Activated naive CD4-positive, alpha-beta T cell treated with anti-CD3 and anti-CD28 coated beads, Interleukin-2, amount 50 U/mL, for 72 hours (primary cell): ENCODE results near the gene SNX21. TPM values are rescaled to one million over a fixed set of nuclear protein-coding genes. Genes with fewer than 3 reads are reported as not detected.
"Not testable (repeated sequence)": the region's sequence is repeated elsewhere in the genome, so short reads cannot be mapped to it uniquely, and the experiment has no call there.

Experiments used
- ATAC-seq, 2 donors: fragments of 150-1000 bp; cut with Tn5 transposase; 2 replicates each; pipeline ENCODE4 v1.10.0; 2021; ENCODE audit warnings: mild to moderate bottlenecking in 2 of 2, moderate library complexity in 2 of 2
- DNase-seq, 2 donors: peaks; one replicate each; pipeline ENCODE4 v3.0.0; 2021 to 2022; ENCODE audit warnings: low spot score in 2 of 2
- H3K27ac Mint-ChIP-seq, 2 donors: one replicate each; pipeline ENCODE4 v1.8.0; 2022; ENCODE audit warnings: mild to moderate bottlenecking in 2 of 2, mixed read lengths in 2 of 2
- H3K36me3 Mint-ChIP-seq, 2 donors: one replicate each; pipeline ENCODE4 v1.8.0; 2022; ENCODE audit warnings: mixed read lengths in 2 of 2
- H3K9me3 Mint-ChIP-seq, 2 donors: one replicate each; pipeline ENCODE4 v1.8.0; 2022; ENCODE audit warnings: mixed read lengths in 2 of 2
- total RNA-seq, 2 donors: library from RNA; stranded (reverse); gene quantifications; one replicate each; pipeline ENCODE4 v1.2.3, GENCODE V29; 2022

SNX21 gene
- total RNA-seq, 2 donors from 2014 or later, result 2.1 to 2.5 TPM

- DNase-seq (no peak), ATAC-seq (no peak)
- Mint-ChIP-seq H3K27ac (peak overlapping the region in 1 of 2 donors; percentile 57), H3K9me3 (no peaks in the 10 kb centered on the region), H3K36me3 (peaks cover 19 to 27% of the 10 kb centered on the region in 2 donors)
Measured at GRCh38 chr20:45817376-45818194, 16.0 kb upstream of the SNX21 start.

- ATAC-seq, result no peak
- H3K27ac Mint-ChIP-seq, result no peak overlapping the region
Measured at GRCh38 chr20:45818239-45818638, 15.4 kb upstream of the SNX21 start.

DNA sequence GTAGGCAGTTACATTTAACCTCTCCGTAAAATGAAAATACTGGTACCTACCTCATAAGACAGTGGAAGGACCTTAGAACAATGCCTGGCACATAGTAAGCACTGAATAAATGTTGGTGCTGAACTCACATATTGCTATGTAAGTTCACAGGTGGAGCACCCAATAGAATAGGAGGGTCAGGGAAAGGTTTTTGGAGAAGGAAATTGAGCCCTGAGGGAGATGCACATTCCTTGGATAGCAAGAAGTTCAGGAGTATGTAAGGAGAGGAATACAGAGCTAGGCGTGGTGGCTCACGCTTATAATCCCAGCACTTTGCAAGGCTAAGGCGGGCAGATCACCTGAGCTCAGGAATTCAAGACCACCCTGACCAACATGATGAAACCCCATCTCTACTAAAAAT lies 14.1 kb upstream of the SNX21 start:
- Mint-ChIP-seq H3K36me3 (peaks cover 7 to 22% of the 10 kb centered on the region in 2 donors), H3K9me3 (no peaks in the 10 kb centered on the region), H3K27ac (no peak overlapping the region)
- no peak for ATAC-seq
- no peak for DNase-seq

More at GRCh38 chr20:45818239-45818638, 15.4 kb upstream of the SNX21 start:
- no peaks in the 10 kb centered on the region for H3K9me3 Mint-ChIP-seq
- peaks cover 12 to 20% of the 10 kb centered on the region in 2 donors for H3K36me3 Mint-ChIP-seq
- no peak for DNase-seq

DNA sequence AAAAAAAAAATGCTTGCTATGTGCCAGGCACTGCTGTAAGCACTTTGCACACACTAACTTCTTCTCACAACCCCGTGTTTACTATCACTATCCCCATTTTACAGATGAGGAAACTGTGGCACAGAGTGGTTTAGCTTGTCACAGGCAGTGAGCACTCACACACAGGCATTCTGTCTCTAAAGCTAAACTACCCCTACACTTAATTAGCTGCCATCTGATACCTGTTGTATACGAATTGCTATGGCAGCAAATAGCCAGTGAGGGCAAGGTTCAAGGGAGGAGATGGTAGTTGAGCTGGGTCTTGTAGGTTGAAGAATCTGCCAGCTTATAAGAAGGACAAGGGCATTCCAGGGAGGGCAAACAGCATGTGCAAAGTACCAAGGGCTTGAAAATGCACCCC lies 11.7 kb upstream of the SNX21 start:
- Mint-ChIP-seq H3K36me3 (peaks cover 0 to 9% of the 10 kb centered on the region in 2 donors), H3K27ac (no peak overlapping the region), H3K9me3 (no peaks in the 10 kb centered on the region)
- ATAC-seq (no peak), DNase-seq (no peak)

DNA sequence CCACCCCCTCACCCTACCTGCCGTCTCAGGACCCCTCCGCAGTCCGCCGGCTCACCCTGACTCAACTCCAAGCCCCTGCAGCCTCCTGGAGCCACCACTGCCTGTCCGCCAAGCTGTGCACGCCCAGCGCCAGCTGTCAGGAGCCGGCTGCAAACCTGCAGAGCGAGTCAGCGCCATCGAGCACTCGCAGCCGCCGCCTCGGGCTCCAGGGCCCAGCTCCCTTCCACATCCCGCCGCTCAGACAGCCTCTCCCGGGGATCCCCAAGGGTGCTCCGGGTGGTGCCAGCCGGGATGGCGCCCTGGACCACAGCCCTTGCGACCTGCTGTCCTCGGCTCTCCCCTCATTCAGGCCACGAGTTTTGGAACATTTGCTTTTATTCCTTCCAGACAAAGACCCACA lies 10.7 kb upstream of the SNX21 start:
- peak in 1 of 2 donors; percentile 14 for ATAC-seq
- Mint-ChIP-seq H3K27ac (no peak overlapping the region), H3K9me3 (no peaks in the 10 kb centered on the region), H3K36me3 (peaks cover 0 to 9% of the 10 kb centered on the region in 2 donors)
- DNase-seq, result no peak

DNA sequence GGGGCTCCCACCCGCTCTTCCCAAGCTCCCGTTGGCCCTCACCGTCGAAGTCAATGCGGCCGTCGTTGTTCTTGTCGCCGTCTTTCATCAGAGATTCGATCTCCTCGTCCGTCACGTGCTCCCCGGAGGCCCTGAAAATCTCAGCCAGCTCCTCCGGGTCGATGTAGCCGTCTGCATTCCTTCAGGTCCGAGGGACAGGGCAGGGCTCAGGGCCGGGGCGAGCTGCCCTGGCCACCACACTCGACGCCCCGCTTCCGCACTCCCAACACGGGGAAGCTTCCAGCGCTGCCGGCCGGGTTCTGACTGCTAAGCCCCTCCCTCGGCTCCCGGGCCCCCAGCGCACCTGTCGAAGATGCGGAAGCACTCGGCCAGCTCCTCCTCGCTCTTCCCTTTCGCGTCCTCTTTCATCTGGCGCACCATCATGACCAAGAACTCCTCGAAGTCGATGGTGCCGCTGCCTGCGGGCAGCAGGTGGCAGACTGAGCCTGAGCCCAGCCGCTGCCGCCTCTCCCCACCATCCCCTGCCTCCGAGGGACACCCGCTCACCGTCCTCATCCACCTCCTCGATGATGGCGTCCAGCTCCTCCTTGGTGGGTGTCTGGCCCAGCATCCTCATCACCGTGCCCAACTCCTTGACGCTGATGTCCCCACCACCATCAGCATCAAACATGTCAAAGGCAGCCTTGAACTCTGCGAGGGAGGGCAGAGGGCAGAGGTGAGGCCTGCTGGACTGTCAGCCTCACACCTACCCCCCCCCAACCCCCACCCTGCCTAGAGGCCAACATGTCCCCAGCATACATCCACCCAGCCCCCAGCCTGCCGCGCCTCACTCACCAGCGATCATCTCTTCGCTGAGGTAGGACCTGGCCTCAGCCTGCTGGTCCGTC lies 9.4 kb upstream of the SNX21 start:
- ATAC-seq (peak; percentile 69 to 87), DNase-seq (peak in 1 of 2 donors; percentile 52)
- no peaks in the 10 kb centered on the region for H3K9me3 Mint-ChIP-seq
- peak overlapping the region; percentile 8 to 56 for H3K27ac Mint-ChIP-seq
- H3K36me3 Mint-ChIP-seq, result peaks cover 0 to 9% of the 10 kb centered on the region in 2 donors

- ATAC-seq, result no peak
- H3K27ac Mint-ChIP-seq, result no peak overlapping the region
- H3K36me3 Mint-ChIP-seq, result peaks cover 0 to 9% of the 10 kb centered on the region in 2 donors
- no peaks in the 10 kb centered on the region for H3K9me3 Mint-ChIP-seq
- no peak for DNase-seq
Measured at GRCh38 chr20:45826381-45827019, 7.1 kb upstream of the SNX21 start.

GRCh38 chr20:45827030-45827652 lies 6.5 kb upstream of the SNX21 start, which contains the start of gene TNNC2:
TNNC2 (minus strand) TSS chr20:45827312; CDS start chr20:45827248, 64 bp downstream.
- Mint-ChIP-seq H3K36me3 (peaks cover 0 to 9% of the 10 kb centered on the region in 2 donors), H3K27ac (no peak within 1 kb of the TSS), H3K9me3 (no peaks in the 10 kb centered on the region)
- no peak for ATAC-seq
- DNase-seq, result no peak

- no peak for DNase-seq
- Mint-ChIP-seq H3K27ac (no peak overlapping the region), H3K9me3 (no peaks in the 10 kb centered on the region), H3K36me3 (peaks cover 0 to 9% of the 10 kb centered on the region in 2 donors)
- no peak for ATAC-seq
Measured at GRCh38 chr20:45827712-45828111, 5.9 kb upstream of the SNX21 start.

GRCh38 chr20:45828589-45828988 lies 5.0 kb upstream of the SNX21 start:
- DNase-seq, result no peak
- Mint-ChIP-seq H3K36me3 (peaks cover 0 to 8% of the 10 kb centered on the region in 2 donors), H3K9me3 (no peaks in the 10 kb centered on the region), H3K27ac (no peak overlapping the region)
- no peak for ATAC-seq

DNA sequence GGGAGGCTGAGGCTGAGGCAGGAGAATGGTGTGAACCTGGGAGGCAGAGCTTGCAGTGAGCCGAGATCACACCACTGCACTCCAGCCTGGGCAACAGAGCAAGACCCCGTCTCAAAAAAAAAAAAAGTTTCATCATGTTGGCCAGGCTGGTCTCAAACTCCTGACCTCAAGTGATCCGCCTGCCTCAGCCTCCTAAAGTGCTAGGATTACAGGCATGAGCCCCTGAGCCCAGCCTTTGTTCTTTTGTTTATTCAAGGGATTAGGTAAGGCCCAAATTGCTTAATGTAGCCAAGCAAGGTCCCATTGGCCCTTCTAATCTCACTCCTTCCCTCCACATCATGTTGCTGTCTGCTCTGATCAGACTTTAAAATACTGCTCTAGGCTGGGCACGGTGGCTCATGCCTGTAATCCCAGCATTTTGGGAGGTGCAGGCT lies 3.9 kb upstream of the SNX21 start:
- H3K36me3 Mint-ChIP-seq, H3K27ac Mint-ChIP-seq, DNase-seq, H3K9me3 Mint-ChIP-seq, ATAC-seq: not testable (repeated sequence)

DNA sequence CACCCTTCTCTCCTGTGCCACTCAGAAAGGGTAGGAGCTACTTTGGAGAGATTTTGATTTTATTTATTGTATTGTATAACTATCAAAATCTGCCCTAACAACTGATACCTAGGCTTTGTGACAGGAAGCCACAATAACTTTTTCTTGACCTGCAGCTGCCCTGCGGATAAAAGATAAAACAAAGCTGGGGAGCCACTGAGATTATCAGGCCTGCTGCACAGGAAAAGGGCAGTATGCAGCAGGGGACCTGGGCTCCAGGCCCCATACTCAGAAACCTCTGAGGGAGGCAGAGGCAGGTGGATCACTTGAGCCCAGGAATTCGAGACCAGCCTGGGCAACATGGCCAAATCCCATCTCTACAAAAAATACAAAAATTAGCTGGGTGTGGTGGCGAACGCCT lies 980 bp upstream of the SNX21 start:
- Mint-ChIP-seq H3K27ac (peak overlapping the region in 1 of 2 donors; percentile 43), H3K36me3 (no peaks in the 10 kb centered on the region), H3K9me3 (no peaks in the 10 kb centered on the region)
- ATAC-seq (no peak), DNase-seq (no peak)

DNA sequence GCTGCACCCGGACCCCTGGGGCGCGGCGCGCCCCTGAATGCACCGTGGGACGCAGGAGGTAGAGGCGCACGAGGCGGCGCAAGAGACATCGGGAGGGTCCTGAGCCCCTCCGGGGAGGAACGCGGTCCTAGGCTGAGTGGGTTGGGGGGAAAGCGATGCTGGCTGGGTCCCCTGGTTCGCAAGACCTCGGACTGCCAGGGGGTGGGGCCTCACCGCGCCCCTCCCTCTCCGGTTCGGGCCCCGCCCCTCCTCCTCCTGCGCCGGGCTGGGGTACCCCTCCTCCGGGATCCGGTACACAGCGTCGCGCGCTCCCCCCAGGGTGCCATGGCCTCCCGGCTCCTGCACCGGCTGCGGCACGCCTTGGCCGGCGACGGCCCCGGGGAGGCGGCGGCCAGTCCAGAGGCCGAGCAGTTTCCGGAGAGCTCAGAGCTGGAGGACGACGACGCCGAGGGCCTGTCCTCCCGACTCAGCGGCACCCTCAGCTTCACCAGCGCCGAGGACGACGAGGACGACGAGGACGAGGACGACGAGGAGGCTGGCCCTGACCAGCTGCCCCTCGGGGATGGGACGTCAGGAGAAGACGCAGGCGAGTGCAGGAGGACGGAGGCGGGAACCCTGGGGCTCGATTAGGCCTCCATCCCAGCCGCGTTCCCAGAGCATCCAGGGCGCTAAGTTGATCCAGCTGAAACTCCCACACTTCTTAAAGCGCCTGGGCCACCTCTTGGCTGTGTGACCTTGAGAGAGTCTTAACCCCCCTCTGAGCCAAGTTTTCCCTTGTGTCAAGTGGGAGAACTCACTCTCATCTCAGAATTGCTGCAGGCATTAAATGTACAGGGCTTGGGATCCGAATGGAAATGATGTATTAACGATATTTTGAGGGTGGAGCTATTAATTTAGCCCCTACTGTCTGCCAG lies 541 bp downstream of the SNX21 start:
- Mint-ChIP-seq H3K27ac (no peak overlapping the region), H3K9me3 (no peaks in the 10 kb centered on the region), H3K36me3 (no peaks in the 10 kb centered on the region)
- peak in 1 of 2 donors; percentile 65 for DNase-seq
- ATAC-seq, result peak; percentile 76 to 87

DNA sequence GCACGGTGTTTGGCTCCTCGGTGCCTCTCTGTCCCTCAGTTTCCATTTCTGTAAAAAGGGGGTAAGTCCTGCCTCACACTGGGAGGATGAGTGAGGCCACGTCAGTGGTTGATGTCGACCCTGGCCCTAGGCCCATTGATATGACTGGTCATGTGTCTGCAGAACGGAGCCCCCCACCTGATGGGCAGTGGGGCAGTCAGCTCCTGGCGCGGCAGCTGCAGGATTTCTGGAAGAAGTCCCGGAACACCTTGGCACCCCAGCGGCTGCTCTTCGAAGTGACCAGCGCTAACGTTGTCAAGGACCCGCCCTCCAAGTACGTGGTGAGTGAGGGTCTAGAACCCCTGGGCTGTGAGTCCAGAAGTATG lies 1.2 kb downstream of the SNX21 start:
- ATAC-seq (no peak), DNase-seq (no peak)
- Mint-ChIP-seq H3K36me3 (no peaks in the 10 kb centered on the region), H3K27ac (no peak overlapping the region), H3K9me3 (no peaks in the 10 kb centered on the region)

DNA sequence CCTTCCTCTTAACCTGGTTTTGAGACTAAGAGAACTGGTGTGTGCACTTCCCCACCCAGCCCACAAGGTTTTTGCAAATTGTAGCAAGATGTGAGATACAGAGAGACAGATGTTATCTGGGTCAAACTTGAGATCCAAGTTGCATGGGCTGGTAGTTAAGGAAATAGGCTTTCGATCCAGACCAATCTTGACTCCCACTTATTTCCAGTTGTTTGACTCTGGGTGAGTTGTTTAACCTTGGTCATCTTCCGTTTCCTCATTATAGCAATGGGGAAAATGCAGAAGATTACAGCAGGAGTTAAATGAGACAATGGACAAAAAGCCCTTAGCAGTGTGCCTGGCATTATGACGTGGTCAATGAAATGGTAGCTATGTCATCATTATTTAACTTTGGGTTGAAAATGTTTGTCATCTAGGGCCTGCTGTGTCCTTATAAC lies 1.7 kb downstream of the SNX21 start:
- no peaks in the 10 kb centered on the region for H3K36me3 Mint-ChIP-seq
- H3K27ac Mint-ChIP-seq, result no peak overlapping the region
- no peaks in the 10 kb centered on the region for H3K9me3 Mint-ChIP-seq
- ATAC-seq, result no peak
- no peak for DNase-seq
